Muscle layer of colon (tissue), 2 donors: ENCODE data around the gene MNT.

ENCODE experiments used
- H3K27ac ChIP-seq: one replicate; pipeline ENCODE4 v1.7.0; 2013; ENCODE audit warnings: low read depth, mild to moderate bottlenecking, low read length, moderate library complexity
- H3K27me3 ChIP-seq, 2 donors: one replicate each; pipeline ENCODE4 v1.7.0; 2013; ENCODE audit warnings: low read length in 2 of 2, mild to moderate bottlenecking in 2 of 2; ENCODE audit not compliant: insufficient read depth in 2 of 2, control insufficient read depth in 1 of 2
- H3K36me3 ChIP-seq: one replicate; pipeline ENCODE4 v1.7.0; 2013; ENCODE audit warnings: mild to moderate bottlenecking, low read length; ENCODE audit not compliant: insufficient read depth
- H3K4me1 ChIP-seq: one replicate; pipeline ENCODE4 v1.7.0; 2013; ENCODE audit warnings: mild to moderate bottlenecking, low read length; ENCODE audit not compliant: insufficient read depth
- H3K4me3 ChIP-seq, 2 donors: one replicate each; pipeline ENCODE4 v1.7.0; 2013; ENCODE audit warnings: low read length in 2 of 2, low read depth in 1 of 2, mild to moderate bottlenecking in 1 of 2, moderate library complexity in 1 of 2
- H3K9ac ChIP-seq: one replicate; pipeline ENCODE4 v1.7.0; 2013; ENCODE audit warnings: low read length
- H3K9me3 ChIP-seq: one replicate; pipeline ENCODE4 v1.7.0; 2013; ENCODE audit warnings: mild to moderate bottlenecking, low read length
- donor health status: abdominal sarcoma.
- donor health status: Adenocarcinoma of cecum.

MNT gene

GRCh38 chr17:2399572-2400473 lies 1.0 kb downstream of the MNT start:
- Histone ChIP-seq H3K27me3 (no peaks in the 10 kb centered on the region), H3K9me3 (no peaks in the 10 kb centered on the region), H3K36me3 (no peaks in the 10 kb centered on the region), H3K9ac (peak overlapping the region; percentile 100), H3K27ac (peak overlapping the region; percentile 100), H3K4me3 (peak overlapping the region; percentile 69 to 98), H3K4me1 (peaks cover 62% of the 10 kb centered on the region)

- Histone ChIP-seq H3K9ac (peak overlapping the region; percentile 100), H3K4me3 (peak overlapping the region; percentile 69 to 98), H3K9me3 (no peaks in the 10 kb centered on the region), H3K27ac (peak overlapping the region; percentile 100), H3K27me3 (no peaks in the 10 kb centered on the region), H3K4me1 (peaks cover 63% of the 10 kb centered on the region), H3K36me3 (no peaks in the 10 kb centered on the region)
Observed at GRCh38 chr17:2398655-2399571, 1.9 kb downstream of the MNT start.

- Histone ChIP-seq H3K4me1 (peaks cover 56% of the 10 kb centered on the region), H3K36me3 (no peaks in the 10 kb centered on the region), H3K27me3 (no peaks in the 10 kb centered on the region), H3K9me3 (no peaks in the 10 kb centered on the region), H3K27ac (peak overlapping the region; percentile 100), H3K4me3 (peak overlapping the region; percentile 28 to 46), H3K9ac (peak overlapping the region; percentile 91)
Observed at GRCh38 chr17:2398182-2398581, 2.7 kb downstream of the MNT start.

GRCh38 chr17:2397247-2398171 lies 3.4 kb downstream of the MNT start:
- H3K9me3 ChIP-seq: no peaks in the 10 kb centered on the region
- H3K27me3 ChIP-seq: no peaks in the 10 kb centered on the region
- no peaks in the 10 kb centered on the region for H3K36me3 ChIP-seq
- H3K4me1 ChIP-seq: peaks cover 49% of the 10 kb centered on the region
- peak overlapping the region; percentile 18 to 26 for H3K4me3 ChIP-seq
- H3K9ac ChIP-seq: peak overlapping the region; percentile 83
- peak overlapping the region; percentile 100 for H3K27ac ChIP-seq

- Histone ChIP-seq H3K27ac (peak overlapping the region; percentile 100), H3K4me1 (peaks cover 52% of the 10 kb centered on the region), H3K9ac (peak overlapping the region; percentile 83), H3K9me3 (no peaks in the 10 kb centered on the region), H3K27me3 (no peaks in the 10 kb centered on the region), H3K4me3 (peak overlapping the region; percentile 18 to 26), H3K36me3 (no peaks in the 10 kb centered on the region)
Observed at GRCh38 chr17:2396568-2397246, 4.2 kb downstream of the MNT start.

GRCh38 chr17:2396192-2396567 lies 4.7 kb downstream of the MNT start:
- Histone ChIP-seq H3K27ac (peak overlapping the region; percentile 100), H3K4me3 (peak overlapping the region in 1 of 2 donors; percentile 26), H3K4me1 (peaks cover 57% of the 10 kb centered on the region), H3K9me3 (no peaks in the 10 kb centered on the region), H3K36me3 (no peaks in the 10 kb centered on the region), H3K9ac (peak overlapping the region; percentile 80), H3K27me3 (no peaks in the 10 kb centered on the region)

GRCh38 chr17:2395258-2396181 lies 5.3 kb downstream of the MNT start:
- no peaks in the 10 kb centered on the region for H3K27me3 ChIP-seq
- H3K36me3 ChIP-seq: no peaks in the 10 kb centered on the region
- peaks cover 64% of the 10 kb centered on the region for H3K4me1 ChIP-seq
- H3K9me3 ChIP-seq: no peaks in the 10 kb centered on the region
- peak overlapping the region; percentile 100 for H3K27ac ChIP-seq
- H3K4me3 ChIP-seq: peak overlapping the region in 1 of 2 donors; percentile 26
- peak overlapping the region; percentile 80 for H3K9ac ChIP-seq

GRCh38 chr17:2394775-2395201 lies 6.1 kb downstream of the MNT start:
- Histone ChIP-seq H3K27ac (peak overlapping the region; percentile 100), H3K4me3 (no peak overlapping the region), H3K36me3 (no peaks in the 10 kb centered on the region), H3K27me3 (no peaks in the 10 kb centered on the region), H3K9me3 (no peaks in the 10 kb centered on the region), H3K4me1 (peaks cover 71% of the 10 kb centered on the region), H3K9ac (peak overlapping the region; percentile 74)

GRCh38 chr17:2393954-2394749 lies 6.7 kb downstream of the MNT start:
- Histone ChIP-seq H3K9me3 (no peaks in the 10 kb centered on the region), H3K27me3 (no peaks in the 10 kb centered on the region), H3K27ac (peak overlapping the region; percentile 100), H3K36me3 (no peaks in the 10 kb centered on the region), H3K4me1 (peaks cover 75% of the 10 kb centered on the region), H3K9ac (peak overlapping the region; percentile 74), H3K4me3 (peak overlapping the region; percentile 7 to 41)
